H1 (cell line): ENCODE data around the gene C3orf62.

Experiments
- CBX5 ChIP-seq: fragments of 300-800, 300-1000 bp; sonication (generic); IDR thresholded peaks from 2 replicates; pipeline ENCODE4 v1.7.1; 2016; ENCODE audit warnings: antibody characterized with exemption, low read length, low read depth
- CTCF ChIP-seq, 3 experiments: IDR thresholded peaks; 1 replicate in 2 of 3; 2 replicates in 1 of 3; pipeline versions ENCODE4 v1.5.1 to v1.6.1; 2011; ENCODE audit warnings: low read length in 3 of 3, mild to moderate bottlenecking in 3 of 3, inconsistent platforms in 2 of 3, low read depth in 1 of 3, moderate library complexity in 1 of 3; ENCODE audit not compliant: insufficient read depth in 1 of 3; ENCODE audit errors: control extremely low read depth in 1 of 3
- MAFK ChIP-seq: IDR thresholded peaks from 2 replicates; pipeline ENCODE4 v1.6.1; 2012; ENCODE audit warnings: low read depth, mild to moderate bottlenecking, improper control_type of control experiment, low read length
- POLR2A ChIP-seq, 2 experiments: IDR thresholded peaks; 1 replicate in 1 of 2; 2 replicates in 1 of 2; pipeline ENCODE4 v1.6.1; 2011; ENCODE audit warnings: low read depth in 2 of 2, low read length in 2 of 2, mild to moderate bottlenecking in 2 of 2; ENCODE audit errors: control extremely low read depth in 1 of 2
- RFX5 ChIP-seq: IDR thresholded peaks from 2 replicates; pipeline ENCODE4 v1.6.1; 2011; ENCODE audit warnings: low read depth, low read length, improper control_type of control experiment, borderline replicate concordance
- SUZ12 ChIP-seq: fragments of 200-600 bp; sonication (generic); IDR thresholded peaks from 2 replicates; pipeline ENCODE4 v1.6.1; 2012; ENCODE audit warnings: mild to moderate bottlenecking, inconsistent platforms, low read length, moderate library complexity, mixed read lengths

GRCh38 chr3:49296781-49297411, 19.9 kb upstream of the C3orf62 start:
- no peak for TF ChIP-seq POLR2A (IDR thresholded peaks at IDR 0.05; ENCODE audit: control extremely low read depth in 1 of 2, low read depth in 2 of 2, low read length in 2 of 2)
- TF ChIP-seq MAFK, result no peak
- no peak for TF ChIP-seq RFX5
- no peak for TF ChIP-seq SUZ12
- no peak for TF ChIP-seq CTCF (IDR thresholded peaks at IDR 0.05; ENCODE audit: control extremely low read depth in 1 of 3, insufficient read depth in 1 of 3, low read depth in 1 of 3, low read length in 3 of 3)
- no peak for TF ChIP-seq CBX5
